GM12878 (cell line): ENCODE results near the gene TMEM235. TPM values are rescaled to one million over a fixed set of nuclear protein-coding genes. Genes with fewer than 3 reads are reported as not detected.

Source experiments
- ATAC-seq: fragments of 200-7000 bp; cut with Tn5 transposase; 3 replicates; pipeline ENCODE4 v1.9.1; 2020; ENCODE audit warnings: mild to moderate bottlenecking, moderate library complexity
- BruUV-seq: library from RNA; stranded (reverse); fragments of 400-500 nt; replicated peaks from 2 replicates; lab custom pipeline; 2021; lab: Mats Ljungman, UMichigan
- CTCF ChIA-PET: fragments of 300-600 bp; sonication (Branson Sonifier 250); formaldehyde crosslinking; extraction: SDS; loops from one replicate; lab custom pipeline; 2021; ENCODE audit warnings: inconsistent platforms; lab: Yijun Ruan, JAX
- POLR2A ChIA-PET: fragments of 350-600 bp; formaldehyde crosslinking; extraction: SDS; loops from one replicate; lab custom pipeline; 2021; ENCODE audit warnings: inconsistent platforms; lab: Charles Lee
- RAD21 ChIA-PET: fragments of 300-600 bp; sonication (Branson Sonifier 250); formaldehyde crosslinking; loops from one replicate; lab custom pipeline; 2023; ENCODE audit warnings: antibody characterized with exemption; ENCODE audit not compliant: unreplicated experiment; lab: Charles Lee
- SMC1A ChIA-PET: fragments of 300-600 bp; sonication (Branson Sonifier 250); formaldehyde crosslinking; loops from one replicate; lab custom pipeline; 2023; ENCODE audit not compliant: unreplicated experiment, uncharacterized antibody; lab: Charles Lee
- DNase-seq: peaks from one replicate; pipeline ENCODE4 v3.0.0-alpha.2; 2011; ENCODE audit warnings: low read depth, low spot score
- FAIRE-seq: peaks from 3 replicates; lab custom pipeline; 2011; peaks lifted over from hg19 to GRCh38; lab: Jason Lieb, UNC
- H2AFZ ChIP-seq: 2 replicates; pipeline ENCODE4 v1.6.0; 2011; ENCODE audit warnings: low read depth, low read length, control low read depth; ENCODE audit not compliant: control insufficient read depth
- H3K27ac ChIP-seq: 2 replicates; pipeline ENCODE4 v1.5.1; 2011; ENCODE audit warnings: control low read depth; ENCODE audit not compliant: control insufficient read depth, insufficient read depth
- H3K27me3 ChIP-seq, 2 experiments: replicated peaks in 1 of 2; 2 replicates each; pipeline versions ENCODE4 v1.6.0 to v1.6.1; 2011; ENCODE audit warnings: low read length in 1 of 2; ENCODE audit not compliant: control insufficient read depth in 2 of 2, insufficient read depth in 2 of 2
- H3K36me3 ChIP-seq, 2 experiments: 2 replicates each; pipeline ENCODE4 v1.5.1; 2011; ENCODE audit warnings: low read length in 1 of 2; ENCODE audit not compliant: control insufficient read depth in 2 of 2, insufficient read depth in 2 of 2
- H3K4me1 ChIP-seq: 2 replicates; pipeline ENCODE4 v1.6.1; 2011; ENCODE audit warnings: mild to moderate bottlenecking, low read length, moderate library complexity, mixed read lengths; ENCODE audit not compliant: control insufficient read depth, insufficient read depth
- H3K4me2 ChIP-seq: 2 replicates; pipeline ENCODE4 v1.6.0; 2011; ENCODE audit warnings: control low read depth; ENCODE audit not compliant: control insufficient read depth, insufficient read depth
- H3K4me3 ChIP-seq: fragments of 200-600 bp; sonication (generic); 2 replicates; pipeline ENCODE4 v1.5.1; 2016
- H3K79me2 ChIP-seq: 2 replicates; pipeline ENCODE4 v1.6.0; 2011; ENCODE audit warnings: low read length; ENCODE audit not compliant: control insufficient read depth, insufficient read depth
- H3K9ac ChIP-seq: 2 replicates; pipeline ENCODE4 v1.8.0; 2011; ENCODE audit warnings: low read length, control low read depth, mixed read lengths; ENCODE audit not compliant: control insufficient read depth, insufficient read depth
- H3K9me3 ChIP-seq: replicated peaks from 3 replicates; pipeline ENCODE4 v1.5.1; 2011; ENCODE audit warnings: mild to moderate bottlenecking, low read length; ENCODE audit not compliant: control insufficient read depth, insufficient read depth
- H4K20me1 ChIP-seq: 2 replicates; pipeline ENCODE4 v1.6.0; 2011; ENCODE audit not compliant: control insufficient read depth, insufficient read depth
- ATF2 ChIP-seq: IDR thresholded peaks from 2 replicates; pipeline ENCODE4 v1.6.1; 2012; ENCODE audit warnings: low read length, inconsistent platforms
- MXI1 ChIP-seq: fragments of 150-350 bp; IDR thresholded peaks from 2 replicates; pipeline ENCODE4 v1.6.1; 2011; ENCODE audit warnings: low read depth, mild to moderate bottlenecking, inconsistent platforms, low read length, improper control_type of control experiment
- ZBTB11 ChIP-seq: fragments of 450-650 bp; formaldehyde crosslinking; IDR thresholded peaks from 2 replicates; pipeline ENCODE4 v1.5.0; 2022; ENCODE audit warnings: mild to moderate bottlenecking, missing genetic modification characterization
- ZNF207 ChIP-seq: fragments of 450-650 bp; IDR thresholded peaks from 2 replicates; pipeline ENCODE4 v1.6.1; 2014; ENCODE audit warnings: antibody characterized with exemption, mild to moderate bottlenecking, borderline replicate concordance
- WGBS: methylation state at CpG from one replicate; pipeline ENCODE4 v1.1.6; 2016; ENCODE audit warnings: low lambda C conversion rate; ENCODE audit not compliant: insufficient replicate concordance, insufficient coverage; ENCODE audit errors: missing lambda C conversion rate; 5-methylcytosine and 5-hydroxymethylcytosine counted together
- in situ Hi-C: fragments of 300-500 bp; cut with MboI; formaldehyde crosslinking; loops from 9 replicates; pipeline ENCODE4 v1.14.3; 2018; ENCODE audit warnings: mixed read lengths
- intact Hi-C: fragments of 100-400 bp; cut with micrococcal nuclease; formaldehyde crosslinking; loops from one replicate; pipeline ENCODE4 v1.14.2; 2022; ENCODE audit not compliant: unreplicated experiment
- polyA plus RNA-seq, 11 experiments: library from polyadenylated mRNA; depleted of rRNA in 4 of 11; unstranded in 6 of 11; stranded (reverse) in 5 of 11; fragments of >200 nt; fragmentation: Nextera tagmentation in 4 of 11; fragmentation: Illumina TruSeq in 1 of 11; extraction: Ambion mirVana in 4 of 11; extraction: Trizol in 1 of 11; gene quantifications; 1 replicate in 1 of 11; 2 replicates in 10 of 11; pipeline versions ENCODE4 v1.2.1 to v1.2.3, GENCODE V29; 2011 to 2016; ENCODE audit warnings: inconsistent platforms in 2 of 11, missing spikeins in 2 of 11, low read depth in 1 of 11
- total RNA-seq, 4 experiments: library from RNA; depleted of rRNA in 3 of 4; stranded (reverse); fragments of >200 nt in 3 of 4; fragmentation: Illumina TruSeq in 1 of 4; extraction: Trizol in 1 of 4; gene quantifications; 2 replicates each; pipeline versions ENCODE4 v1.2.1 to v1.2.3, GENCODE V29; 2013 to 2021

TMEM235 gene
- total and polyA plus RNA-seq, 10 of the 15 experiments (the other 5 are each of a cell fraction or from before 2014, with no cell fraction given): not detected

GRCh38 chr17:78205124-78205775 lies 26.2 kb upstream of the TMEM235 start:
- intact Hi-C loops: no loop called here
- POLR2A ChIA-PET: interaction anchor here (1.1 kb wide), 1 partner anchor 84 kb away, joined by 3 read pairs; no protein-coding TSS in a partner anchor
- no peak overlapping the region for H3K27ac ChIP-seq
- H3K36me3 ChIP-seq: peaks cover 0 to 12% of the 10 kb centered on the region in 2 experiments; a peak in 3 of 4 replicates
- H3K9ac ChIP-seq: no peak overlapping the region
- CTCF ChIA-PET: interaction anchor here (1.2 to 1.6 kb wide), 2 partner anchors 121 to 185 kb away, joined by 3 to 7 read pairs; no protein-coding TSS in a partner anchor
- no peaks in the 10 kb centered on the region for H3K4me1 ChIP-seq
- H3K9me3 ChIP-seq: no peaks in the 10 kb centered on the region
- in situ Hi-C loops: no loop called here
- no peak overlapping the region for H2AFZ ChIP-seq
- H4K20me1 ChIP-seq: no peaks in the 10 kb centered on the region
- DNase-seq (no peak), FAIRE-seq (no peak), ATAC-seq (no peak)
- H3K4me2 ChIP-seq: no peak overlapping the region
- WGBS: 85% methylated on average over 17 of the region's 17 CpGs
- TF ChIP-seq MXI1: no peak
- no peak for TF ChIP-seq ZNF207
- TF ChIP-seq ZBTB11 (CRISPR knock-in tag): no peak
- TF ChIP-seq ATF2: no peak
- no TSS peak for BruUV-seq
- H3K79me2 ChIP-seq: no peaks in the 10 kb centered on the region
- RAD21 ChIA-PET: no interaction called here
- H3K4me3 ChIP-seq: no peak overlapping the region
- no peaks in the 10 kb centered on the region for H3K27me3 ChIP-seq
- SMC1A ChIA-PET: interaction anchor here (1.6 kb wide), 1 partner anchor 33 kb away, joined by 3 read pairs; no protein-coding TSS in a partner anchor
